NCI-H345 (cell line): ENCODE data around the gene INPP5A.

Source experiments
- DNase-seq: peaks from one replicate; lab custom pipeline; 2025; lab: John Stamatoyannopoulos, UW

INPP5A gene

DNA sequence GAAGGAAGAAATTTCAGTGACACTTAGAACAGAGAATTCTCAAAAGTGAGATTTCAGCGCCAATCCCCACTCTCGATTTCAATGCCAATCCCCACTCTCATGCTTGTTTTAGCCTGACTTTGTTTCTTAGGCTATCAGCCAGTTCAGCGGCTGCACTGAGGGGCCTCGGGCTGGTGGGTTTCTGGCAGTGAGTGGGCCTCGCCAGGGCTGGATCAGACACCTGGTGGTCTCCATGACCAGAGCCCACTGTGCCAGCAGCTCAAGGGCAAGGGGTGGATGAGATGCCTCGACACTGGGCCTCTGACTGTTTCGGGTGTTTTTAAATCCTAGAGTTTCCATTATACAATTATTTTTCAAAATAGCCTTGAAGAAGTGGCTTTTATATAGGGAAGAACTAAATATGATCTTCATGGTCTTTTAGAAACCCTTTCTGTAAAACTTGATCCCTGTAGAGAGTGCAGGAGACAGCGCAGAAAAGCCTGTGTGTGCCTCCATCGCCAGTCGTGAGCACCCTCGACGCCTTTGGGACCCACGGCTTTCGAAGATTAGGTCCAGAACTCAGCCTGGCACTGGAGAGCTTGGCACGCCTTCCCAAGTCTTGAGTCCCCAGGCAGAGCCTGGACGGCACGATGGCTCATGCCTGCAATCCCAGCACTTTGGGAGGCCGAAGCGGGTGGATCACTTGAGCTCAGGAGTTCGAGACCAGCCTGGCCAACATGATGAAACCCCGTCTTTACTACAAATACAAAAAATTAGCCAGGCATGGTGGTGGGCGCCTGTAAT, 76.2 kb downstream of the INPP5A start:
- DNase-seq: no peak

DNA sequence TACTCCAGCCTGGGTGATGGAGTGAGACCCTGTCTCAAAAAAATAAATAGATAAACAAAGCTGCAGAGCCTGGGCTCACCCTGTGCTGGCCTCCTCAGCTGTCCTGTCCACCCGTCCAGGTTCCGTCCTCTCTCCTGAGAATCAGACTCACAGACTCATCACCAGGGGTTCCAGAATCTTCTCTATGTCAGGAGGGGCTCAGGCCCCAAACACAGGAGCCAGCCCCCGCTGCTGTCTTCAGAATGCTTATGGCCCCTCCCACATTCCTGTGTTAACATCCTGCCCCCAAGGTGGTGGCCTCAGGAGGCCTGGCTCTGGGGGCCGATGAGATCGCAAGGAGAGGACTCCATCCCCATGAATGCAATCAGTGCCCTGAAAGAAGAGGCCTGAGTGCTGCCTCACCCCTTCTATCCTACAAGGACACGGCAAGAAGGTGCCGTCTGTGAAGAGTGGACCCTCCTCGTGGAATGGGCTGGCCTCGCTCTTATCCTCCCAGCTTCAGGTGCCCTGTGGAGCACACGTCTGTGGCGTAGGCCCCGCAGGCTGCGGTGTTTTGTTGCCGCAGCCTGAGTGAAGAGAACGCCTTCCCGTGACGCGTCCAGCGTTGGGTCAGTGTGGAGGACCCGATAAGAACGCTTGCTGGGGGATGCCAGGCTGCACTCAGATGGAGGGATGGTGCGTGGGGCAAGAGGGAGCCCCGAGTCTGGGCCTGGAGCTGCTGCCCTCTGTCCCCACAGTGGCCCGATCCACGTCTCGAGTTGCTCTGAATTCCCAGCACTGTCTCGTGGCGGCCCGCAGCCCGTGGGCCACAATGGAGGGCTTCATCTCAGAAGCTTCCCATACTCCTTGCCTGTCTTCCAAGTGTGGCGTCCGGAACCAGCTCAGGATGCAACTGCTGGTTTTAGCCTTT, 77.1 kb downstream of the INPP5A start:
- DNase-seq: no peak

- no peak for DNase-seq
Measured at GRCh38 chr10:132615341-132616169, 78.0 kb downstream of the INPP5A start.

DNA sequence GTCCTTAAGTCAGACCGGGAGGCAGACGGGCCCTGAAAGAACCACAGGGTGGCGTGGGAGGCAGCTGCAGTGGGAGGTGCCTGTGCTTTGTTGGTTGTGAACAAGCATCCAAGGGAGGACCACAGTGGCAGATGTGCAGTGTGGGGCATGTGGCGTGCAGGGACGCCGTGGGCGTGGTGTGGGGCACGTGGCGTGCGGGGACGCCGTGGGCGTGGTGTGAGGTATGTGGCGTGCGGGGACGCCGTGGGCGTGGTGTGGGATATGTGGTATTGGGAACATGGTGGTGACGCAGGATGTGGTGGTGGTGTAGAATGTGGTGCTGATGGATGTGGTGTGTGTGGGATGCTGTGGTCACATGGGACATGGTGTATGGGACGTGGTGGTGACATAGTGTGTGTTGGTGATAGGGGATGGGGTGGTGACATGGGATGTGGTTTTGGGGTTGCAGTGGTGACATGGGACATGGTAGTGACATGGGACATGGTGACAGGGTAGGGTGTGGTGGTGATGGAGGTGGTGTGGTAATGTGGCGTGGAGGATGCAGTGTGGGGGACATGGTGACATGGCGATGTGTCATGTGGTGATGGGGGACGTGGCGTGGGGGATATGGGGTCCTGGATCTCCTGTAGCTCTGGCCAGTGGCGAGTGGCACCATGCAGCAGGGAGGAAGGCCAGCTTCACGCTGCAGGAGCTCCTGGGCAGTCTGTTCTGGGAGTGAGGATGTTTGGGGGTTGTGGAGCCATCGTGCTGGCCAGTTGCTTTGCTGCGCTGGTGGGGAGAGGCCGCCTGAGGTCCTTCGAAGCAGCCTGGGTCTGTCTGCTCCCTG, 78.8 kb downstream of the INPP5A start:
- no peak for DNase-seq

- DNase-seq: no peak
Measured at GRCh38 chr10:132616996-132617736, 79.6 kb downstream of the INPP5A start.

- DNase-seq: no peak
Measured at GRCh38 chr10:132617737-132618052, 80.1 kb downstream of the INPP5A start.

DNA sequence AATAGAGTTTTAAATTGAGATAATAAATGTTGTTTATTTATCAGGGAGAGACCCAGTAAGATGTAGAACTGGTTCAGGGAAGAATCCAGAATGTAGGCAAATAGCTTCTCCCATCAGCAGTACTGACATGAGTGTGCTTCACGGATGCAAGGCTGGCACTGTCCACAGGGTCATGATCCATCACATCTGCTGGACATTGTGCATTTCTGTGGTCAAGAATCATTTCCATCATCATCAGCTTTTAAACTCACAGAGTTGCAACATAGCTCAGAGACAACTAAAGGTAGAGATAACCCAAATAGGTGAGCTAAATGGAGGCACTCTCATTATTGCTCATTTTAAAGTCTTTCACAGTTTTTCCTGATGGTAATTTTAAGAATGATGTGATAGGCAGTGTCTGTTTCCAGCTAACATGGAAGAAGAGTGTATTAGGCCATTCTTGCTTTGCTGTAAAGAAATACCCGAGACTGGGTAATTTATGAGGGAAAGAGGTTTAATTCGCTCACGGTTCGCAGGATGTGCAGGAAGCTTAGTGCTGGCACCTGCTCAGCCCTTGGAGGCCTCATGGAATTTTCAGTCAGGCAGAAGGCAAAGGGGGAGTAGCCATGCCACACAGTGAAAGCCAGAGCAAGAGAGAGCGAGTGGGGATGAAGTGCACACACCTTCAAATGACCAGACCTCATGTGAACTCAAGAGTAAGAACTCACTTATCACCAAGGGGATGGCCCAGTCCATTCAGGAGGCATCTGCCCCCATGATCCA, 80.8 kb downstream of the INPP5A start:
- DNase-seq: no peak

GRCh38 chr10:132619927-132620326, 82.3 kb downstream of the INPP5A start:
- no peak for DNase-seq

DNA sequence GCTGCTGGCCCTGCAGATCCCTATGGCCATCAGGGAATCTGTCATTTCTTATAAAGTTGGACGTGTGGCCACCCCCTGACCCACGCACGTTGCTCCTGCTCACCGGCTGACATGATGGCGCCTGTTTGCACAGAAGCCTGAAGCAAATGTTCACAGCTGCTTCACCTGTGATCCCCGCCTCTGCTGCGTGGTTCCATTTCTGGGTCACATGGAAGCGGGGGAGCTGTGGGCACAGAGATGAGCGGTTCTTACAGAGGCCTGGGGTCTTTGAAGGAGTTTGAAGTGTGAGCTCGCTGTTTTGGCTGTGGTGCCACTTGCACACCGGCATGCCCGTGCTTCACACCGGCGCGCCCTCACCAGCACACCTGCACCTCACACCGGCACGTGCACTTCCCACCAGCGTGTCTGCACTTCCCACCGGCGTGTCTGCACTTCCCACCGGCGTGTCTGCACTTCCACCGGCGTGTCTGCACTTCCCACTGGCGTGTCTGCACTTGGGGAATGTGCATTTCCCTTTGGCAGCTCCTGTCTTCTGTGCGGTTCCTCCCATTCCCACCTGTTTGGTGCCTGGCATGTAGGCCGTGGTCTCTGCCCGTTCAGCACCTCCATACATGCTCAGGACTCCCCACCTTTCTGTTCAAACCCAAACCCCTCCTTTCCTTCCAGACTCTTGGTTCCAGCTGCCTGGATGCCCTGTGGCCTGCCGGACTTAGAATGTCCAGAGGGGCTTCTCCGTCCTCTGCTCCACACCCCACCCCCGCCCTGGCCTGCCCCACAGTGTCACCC, 86.7 kb downstream of the INPP5A start:
- DNase-seq: no peak

DNA sequence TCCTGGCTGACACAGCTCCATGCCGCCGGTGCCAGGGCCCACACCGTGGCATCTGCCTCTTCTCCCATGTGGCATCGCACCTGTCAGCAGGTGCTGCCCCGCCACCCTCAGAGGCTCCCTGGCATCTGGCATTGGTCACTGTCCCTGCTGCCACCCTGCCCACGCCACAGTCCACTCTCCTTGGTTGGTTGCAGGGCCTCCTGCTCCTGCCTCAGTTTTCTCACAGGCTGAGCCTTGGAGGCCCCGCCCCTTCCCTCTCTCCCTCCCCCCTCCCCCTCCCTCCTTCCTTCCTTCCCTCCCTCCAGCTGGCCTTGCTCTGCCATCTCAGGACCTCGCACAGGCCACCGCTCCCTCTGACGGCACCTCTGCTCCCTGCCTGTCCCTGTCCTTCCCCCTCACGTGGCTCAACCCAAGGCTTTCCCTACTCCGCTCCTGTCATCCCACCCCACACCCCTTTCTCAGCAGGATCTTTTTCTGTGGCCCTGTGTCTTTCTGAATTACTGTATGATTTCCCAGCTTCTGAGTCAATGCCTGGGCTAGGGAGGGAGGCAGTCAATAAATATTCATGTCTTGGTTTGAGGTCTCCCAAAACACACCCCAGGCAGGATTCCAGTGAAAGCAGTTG, 87.4 kb downstream of the INPP5A start:
- no peak for DNase-seq

- no peak for DNase-seq
Measured at GRCh38 chr10:132626019-132626760, 88.6 kb downstream of the INPP5A start.

- no peak for DNase-seq
Measured at GRCh38 chr10:132626761-132627665, 89.4 kb downstream of the INPP5A start.

DNA sequence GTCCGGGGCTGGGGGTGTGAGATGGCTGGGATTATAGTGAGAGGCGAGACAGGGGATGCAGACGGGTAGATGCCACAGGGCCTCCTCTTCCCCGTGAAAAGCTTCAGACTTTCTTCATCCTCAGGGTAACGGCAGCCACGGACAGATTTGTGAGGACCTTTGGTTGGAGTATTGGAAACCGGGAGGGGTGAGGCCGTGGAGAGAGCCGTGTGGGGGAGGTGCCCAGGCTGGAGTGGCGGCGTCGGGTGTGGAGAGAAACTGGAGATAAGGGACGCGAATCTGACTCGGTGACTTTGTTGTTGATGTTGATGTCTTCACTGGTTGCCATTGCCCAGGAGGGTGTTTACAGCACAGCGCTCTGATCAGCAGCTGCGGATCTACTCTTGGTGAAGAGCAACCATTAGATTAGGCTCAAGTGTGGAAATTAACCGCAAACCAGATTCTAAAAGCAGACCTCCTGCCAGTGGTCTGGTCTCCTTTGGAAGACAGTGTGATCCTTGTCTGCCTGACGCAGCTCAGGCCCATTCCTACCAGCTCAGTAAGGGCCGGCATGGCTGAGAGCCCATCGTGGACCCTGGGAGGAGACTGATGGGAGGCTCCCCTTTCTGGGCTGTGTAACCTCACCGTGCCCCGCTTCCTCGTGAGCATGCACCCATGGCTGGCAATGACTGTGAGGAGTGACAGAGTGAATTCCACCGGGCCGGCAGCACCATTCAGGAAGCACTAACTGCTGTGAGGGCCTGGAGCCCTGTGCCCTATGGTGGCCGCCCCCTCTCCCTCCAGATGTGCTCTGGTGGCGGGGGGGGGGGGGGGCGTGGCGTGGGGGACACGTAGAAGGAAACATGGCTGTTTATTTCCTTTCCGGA, 90.3 kb downstream of the INPP5A start:
- DNase-seq: no peak

DNA sequence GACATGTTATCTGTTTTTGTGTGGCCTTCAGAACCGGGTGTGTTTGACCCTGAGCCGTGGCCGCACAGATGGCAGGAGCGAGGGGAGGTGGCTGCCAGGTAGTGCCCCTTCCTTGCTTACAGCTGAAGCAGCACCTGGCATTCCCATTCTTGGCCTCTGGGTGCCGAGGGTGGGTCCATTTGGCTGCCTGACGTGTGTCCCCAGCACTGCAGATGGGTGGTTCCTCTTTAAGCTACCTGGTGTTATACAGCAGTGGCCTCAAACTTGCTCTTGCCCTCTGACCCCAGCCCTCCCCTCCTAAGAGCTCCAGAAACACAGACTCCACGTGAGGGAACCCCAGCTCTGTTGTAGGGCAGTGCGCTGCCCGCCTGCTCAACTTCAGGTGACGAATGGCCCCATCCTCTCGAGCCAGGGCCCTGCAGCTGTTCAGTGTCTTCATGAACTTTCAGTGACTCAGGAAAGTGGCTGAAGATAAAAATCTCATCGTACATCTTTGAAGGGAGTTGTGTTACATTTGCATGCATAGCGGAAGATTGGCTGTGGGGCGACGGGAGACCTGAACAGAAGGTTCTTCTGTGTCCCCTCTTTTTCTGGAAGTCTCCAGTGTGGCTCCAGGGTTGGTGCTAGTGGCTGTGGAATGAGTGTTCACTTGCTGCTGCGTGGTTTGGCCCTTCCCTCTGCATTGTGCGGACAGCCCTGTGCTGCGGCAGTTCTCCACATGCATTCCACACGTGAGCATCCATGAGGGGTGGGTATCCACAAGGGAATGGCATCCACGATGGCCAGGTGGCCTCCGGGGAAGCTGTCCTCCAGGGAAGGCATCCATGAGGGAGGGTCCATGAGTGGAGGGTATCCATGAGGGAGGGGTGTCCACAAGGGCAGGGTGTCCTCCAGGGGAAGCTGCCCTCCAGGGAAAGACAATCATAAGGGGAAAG, 91.6 kb downstream of the INPP5A start:
- no peak for DNase-seq

DNA sequence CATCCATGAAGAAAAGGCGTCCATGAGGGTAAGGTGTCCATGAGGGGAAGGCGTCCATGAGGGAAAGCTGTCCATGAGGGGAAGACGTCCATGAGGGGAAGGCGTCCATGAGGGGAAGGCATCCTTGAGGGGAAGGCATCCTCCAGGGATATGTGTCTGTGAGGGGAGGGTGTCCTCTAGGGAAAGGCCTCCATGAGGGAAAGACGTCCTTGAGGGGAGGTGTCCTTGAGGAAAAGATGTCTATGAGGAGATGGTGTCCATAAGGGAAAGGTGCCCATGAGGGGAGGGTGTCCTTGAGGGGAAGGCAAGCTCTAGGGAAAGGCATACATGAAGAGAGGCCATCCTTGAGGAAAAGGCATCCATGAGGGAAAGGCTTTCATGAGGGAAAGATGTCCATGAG, 92.6 kb downstream of the INPP5A start:
- no peak for DNase-seq
